NCI-H146 (cell line): ENCODE results near the gene NDFIP2.

ENCODE experiments used
- DNase-seq: peaks from one replicate; lab custom pipeline; 2025; lab: John Stamatoyannopoulos, UW

Gene NDFIP2, protein sequence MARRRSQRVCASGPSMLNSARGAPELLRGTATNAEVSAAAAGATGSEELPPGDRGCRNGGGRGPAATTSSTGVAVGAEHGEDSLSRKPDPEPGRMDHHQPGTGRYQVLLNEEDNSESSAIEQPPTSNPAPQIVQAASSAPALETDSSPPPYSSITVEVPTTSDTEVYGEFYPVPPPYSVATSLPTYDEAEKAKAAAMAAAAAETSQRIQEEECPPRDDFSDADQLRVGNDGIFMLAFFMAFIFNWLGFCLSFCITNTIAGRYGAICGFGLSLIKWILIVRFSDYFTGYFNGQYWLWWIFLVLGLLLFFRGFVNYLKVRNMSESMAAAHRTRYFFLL

DNA sequence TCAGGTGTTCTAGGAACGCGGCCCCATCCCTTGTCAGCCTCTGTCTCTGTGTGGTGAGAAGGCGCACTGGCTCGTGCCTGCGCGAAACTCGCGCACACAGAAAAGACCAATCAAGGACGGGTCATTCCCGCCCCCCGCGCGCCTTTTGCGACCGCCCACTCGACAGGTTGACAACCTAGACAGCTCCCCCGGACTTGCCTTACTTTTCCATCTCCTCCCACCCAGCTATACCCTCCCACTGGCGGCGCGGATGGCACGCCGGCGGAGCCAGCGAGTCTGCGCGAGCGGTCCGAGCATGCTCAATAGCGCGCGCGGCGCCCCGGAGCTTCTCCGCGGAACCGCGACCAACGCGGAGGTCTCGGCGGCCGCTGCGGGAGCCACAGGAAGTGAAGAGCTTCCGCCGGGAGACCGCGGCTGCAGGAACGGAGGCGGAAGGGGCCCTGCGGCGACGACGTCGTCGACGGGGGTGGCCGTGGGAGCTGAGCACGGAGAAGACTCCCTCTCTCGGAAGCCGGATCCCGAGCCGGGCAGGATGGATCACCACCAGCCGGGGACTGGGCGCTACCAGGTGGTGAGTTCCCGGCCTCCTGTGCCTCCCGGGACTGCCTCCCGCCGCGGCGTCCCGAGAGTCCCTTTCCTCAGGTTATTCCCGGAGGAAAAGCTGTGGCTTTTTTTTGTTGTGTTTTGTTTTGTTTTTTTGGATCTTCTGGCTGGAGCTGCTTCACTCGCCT, at the start of gene NDFIP2:
Gene NDFIP2, plus strand, starts transcription at position 202 of the 731 bp plus-strand sequence. Its CDS starts 49 bp downstream, at position 251.
- DNase-seq: peak; percentile 98

DNA sequence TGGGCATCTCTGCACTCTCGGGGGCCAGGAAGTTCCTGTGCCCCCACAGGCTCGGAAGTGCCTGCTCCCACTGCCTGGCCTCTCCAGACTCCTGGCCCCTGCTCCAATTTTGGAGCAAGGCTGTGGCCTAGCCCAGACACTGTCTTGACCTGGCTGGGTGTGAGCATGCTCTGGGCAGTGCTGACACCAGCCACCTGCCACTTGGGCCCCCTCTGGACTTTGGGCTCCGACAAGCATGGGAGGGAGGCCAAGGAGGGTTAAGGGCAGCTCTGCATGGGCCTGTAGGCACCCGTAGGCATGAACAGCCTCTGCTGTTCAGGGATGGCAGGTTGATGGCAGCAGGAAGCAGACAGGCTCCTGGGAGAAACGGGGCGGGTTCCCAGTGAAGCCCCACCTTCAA, 48.9 kb upstream of the NDFIP2 start:
- DNase-seq: no peak

DNA sequence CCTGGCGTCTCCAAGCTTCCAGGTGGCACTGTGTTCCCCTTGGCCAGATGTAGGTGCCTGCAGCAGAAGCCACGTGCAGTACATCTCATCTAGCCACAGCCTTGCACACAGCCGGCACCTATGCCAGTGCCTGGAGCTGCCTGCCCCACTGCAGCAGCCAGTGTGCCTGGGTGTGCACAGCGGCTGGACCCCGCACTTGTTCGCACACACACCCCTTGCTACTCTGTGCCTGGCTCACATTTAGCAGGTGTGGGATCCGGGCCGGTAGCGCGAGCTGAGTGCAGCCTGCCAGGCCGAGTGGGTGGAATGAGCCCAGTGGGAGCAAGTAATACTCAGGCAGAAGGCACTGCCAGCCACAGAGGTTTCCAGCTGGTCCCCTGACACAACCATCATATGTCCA, 48.0 kb upstream of the NDFIP2 start:
- DNase-seq: no peak

DNA sequence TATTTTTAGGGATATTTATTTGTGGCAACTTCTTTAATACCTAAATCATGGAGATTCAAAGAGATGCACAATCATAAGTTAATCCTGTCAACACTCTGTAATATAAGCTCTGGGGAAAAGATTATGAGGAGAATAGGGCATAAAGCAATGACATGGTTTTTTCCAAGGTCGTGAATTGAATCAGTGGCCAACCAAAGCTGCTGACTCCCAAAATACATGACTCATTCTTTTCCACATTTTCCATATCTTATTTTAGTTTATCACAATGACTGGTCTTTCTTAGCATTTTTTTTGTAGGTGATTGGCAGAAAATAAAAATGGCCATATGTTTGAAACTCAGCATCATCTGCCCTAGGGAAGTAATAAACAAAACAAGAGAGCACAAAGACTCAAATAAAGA, 46.4 kb upstream of the NDFIP2 start:
- no peak for DNase-seq

DNA sequence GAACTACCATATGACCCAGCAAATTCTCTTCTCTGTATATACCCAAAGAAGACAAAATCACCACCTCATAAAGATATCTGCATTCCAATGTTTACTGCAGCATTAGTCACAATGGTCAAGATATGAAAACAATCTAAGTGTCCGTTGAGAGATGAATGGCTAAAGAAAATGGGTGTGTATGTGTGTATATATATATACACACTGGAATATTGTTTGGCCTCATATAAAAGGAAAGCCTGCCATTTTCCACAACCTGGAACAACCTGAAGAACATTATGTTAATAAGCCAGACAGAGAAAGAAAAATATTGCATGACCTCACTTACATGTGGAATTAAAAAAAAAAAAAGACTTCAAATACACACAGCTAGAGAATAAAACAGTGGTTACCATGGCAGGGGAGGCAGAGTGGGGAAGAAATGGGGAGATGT, 45.4 kb upstream of the NDFIP2 start:
- no peak for DNase-seq

DNA sequence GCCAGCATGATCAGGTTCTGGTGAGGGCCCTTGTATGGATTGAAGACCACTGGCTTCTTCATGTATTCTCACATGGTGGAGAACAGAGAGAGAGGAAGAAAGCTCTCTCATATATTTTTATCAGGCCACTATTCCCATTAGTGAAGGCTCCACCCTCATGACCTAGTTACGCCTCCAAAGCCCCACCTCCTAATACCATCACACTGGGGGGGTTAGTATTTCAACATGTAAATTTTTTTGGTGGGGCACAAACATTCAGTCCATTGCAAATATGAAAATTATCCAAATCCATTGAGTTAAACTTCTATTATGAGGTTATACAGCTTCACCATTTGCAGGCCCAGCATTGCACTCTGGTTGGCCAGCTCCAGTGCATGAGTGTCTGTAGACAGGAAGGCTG, 41.7 kb upstream of the NDFIP2 start:
- DNase-seq: no peak

DNA sequence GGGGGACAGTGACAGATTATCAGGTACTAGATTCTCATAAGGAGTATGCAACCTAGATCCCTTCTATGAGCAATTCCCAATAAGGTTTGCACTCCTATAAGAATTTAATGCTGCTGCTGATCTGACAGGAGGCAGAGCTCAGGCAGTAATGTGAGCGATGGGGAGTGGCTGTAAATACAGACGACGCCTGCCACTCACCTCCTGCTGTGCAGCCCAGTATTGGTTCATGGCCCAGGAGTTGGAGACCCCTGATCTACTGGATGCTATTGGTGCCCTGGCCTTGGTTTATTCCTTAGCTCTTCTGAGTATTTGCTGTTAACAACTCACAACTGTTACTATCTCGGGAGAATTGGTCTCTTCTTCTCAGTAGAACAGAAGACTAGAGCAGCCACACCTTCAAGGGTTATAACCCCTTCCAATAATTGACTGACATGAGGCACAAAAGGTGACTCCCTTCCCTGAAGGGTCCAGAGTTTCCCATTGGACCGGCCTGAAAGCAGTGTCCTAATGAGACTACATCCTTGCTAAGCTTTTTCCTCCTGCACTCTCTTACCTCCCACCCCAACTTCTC, 39.9 kb upstream of the NDFIP2 start:
- peak; percentile 28 for DNase-seq

DNA sequence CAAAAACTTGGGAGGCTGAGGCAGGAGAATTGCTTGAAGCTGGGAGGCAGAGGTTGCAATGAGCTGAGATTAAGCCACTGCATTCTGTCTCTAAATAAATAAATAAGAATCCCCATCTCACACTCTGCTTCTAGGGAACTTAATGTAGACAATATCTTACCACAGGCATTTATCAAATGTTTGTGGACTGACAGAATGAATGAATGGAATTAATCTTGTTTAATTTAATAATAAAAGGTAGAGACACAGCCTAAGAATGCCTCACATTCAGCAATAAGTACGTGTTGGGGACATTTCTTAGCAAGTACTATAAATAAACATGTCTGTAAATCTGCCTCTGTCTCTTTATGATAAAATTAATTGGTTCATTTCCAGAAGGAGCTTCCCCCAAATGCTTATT, 38.7 kb upstream of the NDFIP2 start:
- DNase-seq: no peak

DNA sequence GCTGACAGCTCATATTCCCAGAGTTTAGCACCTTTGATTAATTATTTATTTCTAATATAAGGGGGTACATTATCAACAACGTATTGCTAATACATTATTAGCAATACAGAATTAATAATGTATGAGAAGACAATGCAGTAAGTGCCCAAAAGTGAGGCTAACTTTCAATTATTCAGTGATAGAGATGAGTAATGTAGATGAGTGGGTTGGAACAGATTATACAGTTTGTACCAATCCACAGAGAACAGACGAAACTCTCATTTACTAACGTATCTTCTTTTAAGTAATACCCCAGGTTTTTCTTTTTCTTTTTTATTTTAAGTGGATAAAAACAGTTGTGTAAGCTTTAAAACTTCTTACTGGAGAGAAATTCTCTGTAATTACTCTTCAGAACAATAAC, 38.2 kb upstream of the NDFIP2 start:
- no peak for DNase-seq

DNA sequence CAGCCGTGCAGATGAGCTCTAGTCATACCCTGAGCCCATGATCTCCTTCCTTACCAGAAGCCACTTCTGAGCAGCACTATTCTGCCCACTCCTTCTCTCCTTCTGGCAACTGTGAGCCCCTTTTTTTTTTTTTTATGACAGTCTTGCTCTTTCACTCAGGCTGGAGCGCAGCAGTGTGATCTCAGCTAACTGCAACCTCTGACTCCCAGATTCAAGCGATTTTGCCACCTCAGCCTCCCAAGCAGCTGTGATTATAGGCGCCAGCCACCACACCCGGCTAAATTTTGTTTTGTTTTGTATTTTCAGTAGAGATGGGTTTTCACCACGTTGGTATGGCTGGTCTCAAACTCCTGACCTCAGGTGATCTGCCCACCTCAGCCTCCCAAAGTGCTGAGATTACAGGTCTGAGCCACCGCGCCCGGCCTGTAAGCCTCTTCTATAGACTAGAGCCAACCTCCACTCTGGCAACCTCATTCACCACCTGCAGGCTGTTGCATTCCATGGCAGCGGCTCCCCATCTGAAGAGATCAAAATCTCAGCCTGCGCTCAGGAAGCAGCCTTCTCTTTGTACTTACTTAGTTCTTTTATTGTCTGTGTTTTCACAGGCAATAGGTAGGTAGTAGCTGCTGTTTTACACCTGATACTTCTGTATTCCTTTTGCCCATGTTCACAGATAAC, 34.8 kb upstream of the NDFIP2 start:
- no peak for DNase-seq

DNA sequence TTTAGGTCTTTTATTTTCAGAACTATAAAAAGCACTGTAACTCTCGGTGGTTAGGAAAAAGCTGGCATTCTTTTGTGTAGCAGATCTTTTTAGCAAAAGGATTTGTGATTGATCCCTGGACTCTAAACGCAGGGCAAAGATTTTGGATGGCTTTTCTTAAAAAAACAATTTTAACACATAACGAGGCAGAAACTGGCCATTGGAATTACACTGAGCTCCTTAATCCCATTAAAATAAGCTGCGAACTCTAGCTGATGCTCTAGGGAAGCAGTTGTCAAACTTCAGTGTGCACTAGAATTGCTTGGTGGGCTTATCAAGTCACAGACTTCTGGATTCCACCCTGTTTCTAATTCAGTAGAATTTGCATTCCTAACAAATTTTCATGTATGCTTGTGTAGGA, 33.8 kb upstream of the NDFIP2 start:
- DNase-seq: no peak

DNA sequence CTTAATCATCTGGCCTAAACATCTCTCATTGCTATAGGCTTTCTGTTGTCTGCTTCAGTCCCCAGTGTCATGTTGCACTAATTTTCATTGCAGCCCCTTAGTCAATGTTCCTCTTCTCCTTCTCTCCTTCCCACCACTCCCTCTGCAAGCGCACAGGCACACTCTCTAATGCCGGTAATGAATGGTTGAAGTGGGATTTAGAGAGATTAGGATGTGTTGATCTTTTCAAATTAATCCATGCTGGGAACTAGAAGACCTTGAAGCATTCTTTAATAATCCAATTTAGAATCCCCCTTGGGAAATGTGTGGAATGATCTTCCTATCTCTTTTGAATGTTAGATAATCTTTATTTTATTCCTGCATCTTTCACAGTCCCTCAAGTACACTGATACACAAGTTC, 33.2 kb upstream of the NDFIP2 start:
- no peak for DNase-seq

DNA sequence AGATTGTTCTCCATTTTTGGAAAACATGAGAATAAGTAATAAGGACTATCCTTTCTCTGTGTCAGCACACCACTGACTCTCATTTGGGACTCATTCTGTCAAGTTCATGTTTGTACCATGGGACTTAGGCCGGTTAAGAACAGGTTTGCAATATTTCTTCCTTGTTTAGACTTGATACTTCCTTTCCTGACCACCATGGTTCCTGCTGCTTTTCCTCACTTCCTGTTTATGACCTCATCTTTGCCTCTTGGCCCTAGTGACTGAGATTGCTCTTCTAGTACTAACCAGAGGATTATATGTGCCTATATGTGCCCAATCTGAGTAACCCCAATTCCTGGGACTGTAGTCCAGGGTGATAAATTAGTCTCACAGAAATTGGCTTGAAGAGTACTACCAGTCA, 32.5 kb upstream of the NDFIP2 start:
- DNase-seq: no peak

DNA sequence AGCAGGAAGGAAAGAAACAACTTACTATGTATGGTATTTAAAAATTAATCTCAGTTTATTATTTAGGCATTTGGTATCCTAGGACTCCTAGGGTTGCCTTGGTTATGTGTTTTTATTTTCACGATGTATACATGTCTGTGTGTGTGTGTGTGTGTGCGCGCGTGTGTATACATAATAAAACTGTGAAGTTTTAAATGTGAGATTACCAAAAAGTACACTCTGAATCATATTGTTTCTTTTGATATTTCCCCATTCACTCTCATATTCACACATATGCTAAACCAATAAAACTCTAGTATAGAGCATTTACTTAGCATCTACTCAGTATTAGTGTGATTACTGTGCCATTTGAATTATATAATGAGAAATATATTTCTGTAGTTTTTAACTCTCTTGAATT, 30.8 kb upstream of the NDFIP2 start:
- DNase-seq: no peak

DNA sequence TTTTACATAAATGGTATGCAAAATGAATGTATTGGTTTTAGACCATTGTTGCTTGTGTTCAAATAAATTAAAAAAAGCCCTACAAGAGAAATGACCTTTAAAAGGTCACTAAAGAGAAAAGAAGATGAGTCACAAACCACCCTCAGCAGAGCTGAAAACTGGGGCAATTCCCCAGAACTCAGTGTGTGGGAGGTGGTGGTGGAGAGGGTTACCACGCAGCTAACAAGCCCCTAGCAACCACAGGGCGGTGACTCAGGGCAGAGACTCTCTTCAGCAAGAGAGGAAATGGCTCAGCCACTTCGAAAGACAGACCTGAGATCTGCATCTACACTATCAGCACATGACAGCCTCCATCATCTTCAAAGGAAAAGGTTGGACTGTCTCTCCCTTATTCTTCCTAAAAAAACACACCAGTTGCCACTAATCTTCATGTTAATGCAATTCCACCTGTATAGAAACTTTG, 29.4 kb upstream of the NDFIP2 start:
- peak; percentile 6 for DNase-seq

DNA sequence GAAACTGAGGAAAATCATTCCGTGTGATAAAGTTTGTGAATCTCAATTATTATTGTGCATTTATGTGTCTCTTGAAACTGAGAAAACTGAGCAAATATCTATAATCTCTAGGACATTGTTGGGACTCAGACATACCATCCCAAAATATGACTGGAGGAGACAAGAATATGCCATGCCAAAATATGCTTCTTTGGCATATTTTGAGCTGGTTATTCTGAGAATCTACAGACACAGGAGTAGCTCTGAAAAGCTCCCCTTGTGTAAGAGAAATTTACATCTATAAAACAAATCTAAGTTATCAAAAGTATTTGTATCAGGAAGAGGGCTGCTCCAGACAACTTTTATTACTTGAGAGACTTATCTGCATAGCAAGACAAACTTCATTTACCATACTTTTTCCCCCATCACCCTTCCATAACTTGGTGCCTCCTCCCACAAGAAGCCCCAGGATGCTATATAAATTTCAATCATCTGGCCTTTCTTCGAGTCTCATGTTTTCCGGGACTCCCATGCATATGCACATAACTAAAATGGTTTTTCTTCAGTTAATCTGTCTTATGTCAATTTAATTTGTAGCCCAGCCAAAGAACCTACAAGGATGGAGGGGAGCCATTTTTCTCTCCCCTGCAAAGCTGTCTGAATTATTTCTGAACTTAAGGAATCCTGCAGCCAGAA, 28.6 kb upstream of the NDFIP2 start:
- no peak for DNase-seq

DNA sequence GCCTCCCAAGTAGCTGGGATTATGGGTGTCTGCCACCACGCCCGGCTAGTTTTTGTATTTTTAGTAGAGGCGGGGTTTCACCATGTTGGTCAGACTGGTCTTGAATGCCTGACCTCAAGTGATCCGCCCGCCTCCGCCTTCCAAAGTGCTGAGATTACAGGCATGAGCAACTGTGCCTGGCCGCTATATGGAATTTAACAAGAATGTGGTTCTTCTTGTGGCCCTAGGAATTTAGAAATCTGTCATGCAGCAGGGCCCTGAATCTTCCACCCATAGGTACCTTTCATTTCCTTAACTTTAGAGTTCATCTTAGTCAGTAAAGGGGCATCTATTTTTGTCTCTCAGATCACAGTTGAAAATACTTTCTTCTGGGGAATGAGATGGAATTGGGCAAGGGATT, 25.6 kb upstream of the NDFIP2 start:
- no peak for DNase-seq

DNA sequence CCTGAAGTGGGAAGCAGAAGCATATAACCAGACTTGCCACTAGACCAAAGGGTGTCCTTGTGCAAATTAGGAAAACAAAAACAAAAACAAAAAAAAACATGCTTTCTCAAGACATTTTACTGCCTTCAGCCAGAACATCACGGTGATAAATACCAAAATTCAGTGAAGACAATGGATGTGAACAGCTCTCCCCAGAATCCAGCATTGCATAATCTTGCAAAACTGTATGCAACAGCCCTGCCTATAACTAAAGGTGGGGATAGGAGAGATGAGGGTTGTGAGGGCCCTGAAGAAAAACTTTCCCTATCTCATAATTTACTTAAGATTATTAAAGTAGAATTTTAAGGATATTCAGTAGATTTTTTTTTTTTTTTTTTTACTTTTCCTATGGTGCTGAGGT, 24.9 kb upstream of the NDFIP2 start:
- no peak for DNase-seq

DNA sequence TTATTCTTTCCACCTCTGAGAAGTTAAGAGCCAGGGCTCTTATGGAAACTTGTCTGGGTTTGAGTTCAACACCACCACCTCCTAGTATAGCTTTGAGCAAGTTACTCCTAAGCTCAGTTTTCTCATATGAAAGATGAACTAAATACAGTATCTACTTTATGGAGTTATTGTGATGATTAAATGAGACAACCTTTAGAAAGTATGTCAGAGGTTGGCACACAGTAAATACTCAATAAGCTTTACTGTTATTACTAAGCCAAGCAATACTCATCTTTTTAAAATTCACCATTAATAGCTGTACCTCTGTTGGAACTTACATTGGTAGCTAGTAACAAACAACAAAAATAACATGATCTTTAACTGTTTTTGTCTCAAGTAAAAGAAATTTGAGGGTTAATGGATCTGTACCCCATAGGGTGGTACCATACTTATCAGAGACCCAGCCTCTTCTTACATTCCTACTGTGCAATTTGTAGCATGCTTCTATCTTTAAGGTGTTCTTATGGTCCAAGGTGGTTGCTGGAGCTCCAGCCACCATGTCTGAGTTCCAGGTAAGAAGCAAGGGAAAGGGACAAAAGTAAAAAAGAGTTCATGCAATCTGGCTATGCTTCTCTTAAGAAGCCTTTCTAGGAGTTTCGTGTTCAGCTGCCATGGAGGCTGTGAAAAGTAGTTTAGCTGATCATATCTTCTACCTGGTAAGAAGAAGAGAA, 24.1 kb upstream of the NDFIP2 start:
- DNase-seq: no peak

DNA sequence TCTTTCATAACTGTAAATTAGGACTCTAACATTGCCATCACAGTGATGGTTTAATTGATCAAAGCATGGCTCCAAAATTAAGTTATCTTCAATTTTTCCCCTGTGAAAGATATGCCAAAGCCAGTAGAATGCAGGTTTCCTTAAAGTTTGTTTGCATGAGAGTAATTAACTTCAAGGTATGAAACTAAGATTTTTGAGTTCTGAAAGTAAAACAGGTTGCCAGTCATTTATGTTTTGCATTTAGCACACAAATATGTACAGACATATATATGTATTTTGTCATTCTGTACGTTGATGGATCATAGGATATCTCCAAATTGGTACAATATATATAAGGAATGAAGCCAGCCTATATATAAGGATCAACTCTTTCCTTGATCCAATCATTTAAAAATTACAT, 23.6 kb upstream of the NDFIP2 start:
- DNase-seq: no peak

DNA sequence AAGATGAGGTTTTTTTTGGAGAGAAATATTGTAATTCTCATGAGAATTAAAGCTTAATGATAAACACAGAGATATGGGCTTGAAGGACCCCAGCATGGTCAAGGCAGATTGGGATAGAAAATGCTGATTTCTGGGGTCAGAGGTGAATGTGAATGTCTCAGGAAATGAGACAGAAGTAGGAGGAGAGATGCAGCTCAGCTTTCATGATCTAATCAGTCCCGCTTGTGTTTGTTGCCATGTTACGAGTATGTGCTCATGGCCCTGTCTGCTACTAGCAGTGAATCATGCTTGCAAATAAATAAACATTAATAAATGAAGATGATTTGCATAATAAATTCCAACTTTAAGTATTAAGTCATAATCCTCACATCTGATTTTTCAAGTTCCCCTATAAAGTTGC, 23.0 kb upstream of the NDFIP2 start:
- no peak for DNase-seq
